CD4-positive, alpha-beta T cell (primary cell): ENCODE measurements around the gene SARM1. TPM values are rescaled to one million over a fixed set of nuclear protein-coding genes. Genes with fewer than 3 reads are reported as not detected.

Experiments
- ATAC-seq: fragments of 200-7000 bp; cut with Tn5 transposase; one replicate; pipeline ENCODE4 v1.10.0; 2022; ENCODE audit warnings: mild to moderate bottlenecking; ENCODE audit not compliant: poor library complexity
- CTCF ChIA-PET: fragments of 350-600 bp; sonication (Branson Sonifier 250); formaldehyde crosslinking; loops from one replicate; lab custom pipeline; 2021; ENCODE audit warnings: antibody characterized with exemption, inconsistent platforms; lab: Charles Lee
- POLR2A ChIA-PET: fragments of 350-600 bp; sonication (Branson Sonifier 250); formaldehyde crosslinking; loops from one replicate; lab custom pipeline; 2021; ENCODE audit warnings: antibody characterized with exemption, inconsistent platforms; lab: Charles Lee
- DNase-seq, 14 experiments: peaks; one replicate each; pipeline ENCODE4 v3.0.0-alpha.2; 2013 to 2020; ENCODE audit warnings: mixed read lengths in 2 of 14
- H3K27ac ChIP-seq, 2 donors: one replicate each; pipeline versions ENCODE4 v1.5.1 to v1.7.0; 2013; ENCODE audit warnings: low read length in 2 of 2, low read depth in 1 of 2, mild to moderate bottlenecking in 1 of 2
- H3K27me3 ChIP-seq, 2 experiments: 1 replicate in 1 of 2; 2 replicates in 1 of 2; pipeline versions ENCODE4 v1.6.1 to v1.7.0; 2013; ENCODE audit warnings: low read length in 2 of 2, control low read depth in 1 of 2, mild to moderate bottlenecking in 1 of 2, moderate library complexity in 1 of 2; ENCODE audit not compliant: insufficient read depth in 2 of 2, control insufficient read depth in 1 of 2
- H3K36me3 ChIP-seq: one replicate; pipeline ENCODE4 v1.6.1; 2013; ENCODE audit warnings: low read length, control low read depth; ENCODE audit not compliant: insufficient read depth
- H3K4me1 ChIP-seq: one replicate; pipeline ENCODE4 v1.6.1; 2013; ENCODE audit warnings: low read length, control low read depth; ENCODE audit not compliant: insufficient read depth
- H3K4me3 ChIP-seq: one replicate; pipeline ENCODE4 v1.5.1; 2013; ENCODE audit warnings: mild to moderate bottlenecking, low read length, moderate library complexity
- H3K9me3 ChIP-seq, 2 experiments: 1 replicate in 1 of 2; 2 replicates in 1 of 2; pipeline versions ENCODE4 v1.6.1 to v1.7.0; 2013; ENCODE audit warnings: low read length in 2 of 2, mild to moderate bottlenecking in 2 of 2, control low read depth in 1 of 2, moderate library complexity in 1 of 2; ENCODE audit not compliant: control insufficient read depth in 1 of 2, insufficient read depth in 1 of 2
- H3K27ac Mint-ChIP-seq: one replicate; pipeline ENCODE4 v1.8.0; 2020; ENCODE audit warnings: mixed read lengths
- H3K27me3 Mint-ChIP-seq: one replicate; pipeline ENCODE4 v1.8.0; 2021; ENCODE audit warnings: mixed read lengths
- H3K36me3 Mint-ChIP-seq: one replicate; pipeline ENCODE4 v1.8.0; 2021; ENCODE audit warnings: low read depth, mixed read lengths
- H3K4me1 Mint-ChIP-seq: one replicate; pipeline ENCODE4 v1.8.0; 2021; ENCODE audit warnings: low read depth, mixed read lengths
- H3K4me3 Mint-ChIP-seq: one replicate; pipeline ENCODE4 v1.8.0; 2020; ENCODE audit warnings: mild to moderate bottlenecking, mixed read lengths
- H3K9me3 Mint-ChIP-seq: one replicate; pipeline ENCODE4 v1.8.0; 2020; ENCODE audit warnings: mixed read lengths
- intact Hi-C, 2 experiments: fragments of 100-400 bp; cut with DNase I in 1 of 2; cut with micrococcal nuclease in 1 of 2; formaldehyde crosslinking; loops; one replicate each; pipeline versions ENCODE4 v1.15.1 to v1.9.0; 2023 to 2025; cut with DNase I, micrococcal nuclease
- total RNA-seq, 174 experiments: library from RNA in 2 of 174; stranded (reverse) in 2 of 174; gene quantifications; one replicate each; pipeline ENCODE4 v1.2.3 and lab custom pipeline; 2021 to 2026
- TF ChIP-seq, protein P1 (sequence below): fragments of 200-600 bp; IDR thresholded peaks from one replicate; pipeline ENCODE4 v1.8.0; 2022; ENCODE audit warnings: antibody characterized with exemption, mild to moderate bottlenecking

Gene SARM1
- total RNA-seq, 2 experiments from 2014 or later, result 12.5 to 15.4 TPM

DNA sequence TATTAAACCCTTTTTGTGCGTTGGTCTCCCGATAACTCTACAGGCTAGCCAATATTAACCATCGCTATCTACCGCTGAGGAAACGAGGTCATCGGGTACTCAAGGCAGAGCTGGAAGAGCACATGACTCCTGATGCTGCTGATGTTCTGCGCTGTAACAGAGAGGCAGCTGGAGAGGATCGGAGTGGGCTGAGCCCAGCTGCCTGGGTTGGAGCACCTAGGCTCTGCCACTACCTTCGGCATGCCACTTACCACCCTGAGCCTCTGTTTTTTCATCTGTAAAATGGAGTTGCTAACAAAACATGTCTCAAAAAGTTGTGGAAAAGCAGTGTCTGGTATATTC lies 35.0 kb downstream of the SARM1 start:
- no peaks in the 10 kb centered on the region for H3K36me3 ChIP-seq
- peaks cover 24% of the 10 kb centered on the region for H3K4me1 ChIP-seq
- no peaks in the 10 kb centered on the region for H3K9me3 ChIP-seq
- Mint-ChIP-seq H3K9me3 (no peaks in the 10 kb centered on the region), H3K4me3 (peak overlapping the region; percentile 82), H3K36me3 (no peaks in the 10 kb centered on the region), H3K27me3 (peaks cover 32% of the 10 kb centered on the region), H3K27ac (peak overlapping the region; percentile 35), H3K4me1 (peaks cover 5% of the 10 kb centered on the region)
- ATAC-seq (no peak), DNase-seq (no peak)
- ChIA-PET POLR2A (interaction anchor here (1.1 kb wide), 1 partner anchor 22 kb away, joined by 4 read pairs; no protein-coding TSS in a partner anchor), CTCF (interaction anchor here (4.4 kb wide), 1 partner anchor 10 kb away, joined by 14 read pairs; no protein-coding TSS in a partner anchor)
- peak overlapping the region; percentile 59 for H3K4me3 ChIP-seq
- intact Hi-C loops, result no loop called here
- H3K27me3 ChIP-seq, result peaks cover 5 to 8% of the 10 kb centered on the region in 2 experiments
- TF ChIP-seq, protein P1, sequence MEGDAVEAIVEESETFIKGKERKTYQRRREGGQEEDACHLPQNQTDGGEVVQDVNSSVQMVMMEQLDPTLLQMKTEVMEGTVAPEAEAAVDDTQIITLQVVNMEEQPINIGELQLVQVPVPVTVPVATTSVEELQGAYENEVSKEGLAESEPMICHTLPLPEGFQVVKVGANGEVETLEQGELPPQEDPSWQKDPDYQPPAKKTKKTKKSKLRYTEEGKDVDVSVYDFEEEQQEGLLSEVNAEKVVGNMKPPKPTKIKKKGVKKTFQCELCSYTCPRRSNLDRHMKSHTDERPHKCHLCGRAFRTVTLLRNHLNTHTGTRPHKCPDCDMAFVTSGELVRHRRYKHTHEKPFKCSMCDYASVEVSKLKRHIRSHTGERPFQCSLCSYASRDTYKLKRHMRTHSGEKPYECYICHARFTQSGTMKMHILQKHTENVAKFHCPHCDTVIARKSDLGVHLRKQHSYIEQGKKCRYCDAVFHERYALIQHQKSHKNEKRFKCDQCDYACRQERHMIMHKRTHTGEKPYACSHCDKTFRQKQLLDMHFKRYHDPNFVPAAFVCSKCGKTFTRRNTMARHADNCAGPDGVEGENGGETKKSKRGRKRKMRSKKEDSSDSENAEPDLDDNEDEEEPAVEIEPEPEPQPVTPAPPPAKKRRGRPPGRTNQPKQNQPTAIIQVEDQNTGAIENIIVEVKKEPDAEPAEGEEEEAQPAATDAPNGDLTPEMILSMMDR, result no peak
- H3K27ac ChIP-seq, result no peak overlapping the region

DNA sequence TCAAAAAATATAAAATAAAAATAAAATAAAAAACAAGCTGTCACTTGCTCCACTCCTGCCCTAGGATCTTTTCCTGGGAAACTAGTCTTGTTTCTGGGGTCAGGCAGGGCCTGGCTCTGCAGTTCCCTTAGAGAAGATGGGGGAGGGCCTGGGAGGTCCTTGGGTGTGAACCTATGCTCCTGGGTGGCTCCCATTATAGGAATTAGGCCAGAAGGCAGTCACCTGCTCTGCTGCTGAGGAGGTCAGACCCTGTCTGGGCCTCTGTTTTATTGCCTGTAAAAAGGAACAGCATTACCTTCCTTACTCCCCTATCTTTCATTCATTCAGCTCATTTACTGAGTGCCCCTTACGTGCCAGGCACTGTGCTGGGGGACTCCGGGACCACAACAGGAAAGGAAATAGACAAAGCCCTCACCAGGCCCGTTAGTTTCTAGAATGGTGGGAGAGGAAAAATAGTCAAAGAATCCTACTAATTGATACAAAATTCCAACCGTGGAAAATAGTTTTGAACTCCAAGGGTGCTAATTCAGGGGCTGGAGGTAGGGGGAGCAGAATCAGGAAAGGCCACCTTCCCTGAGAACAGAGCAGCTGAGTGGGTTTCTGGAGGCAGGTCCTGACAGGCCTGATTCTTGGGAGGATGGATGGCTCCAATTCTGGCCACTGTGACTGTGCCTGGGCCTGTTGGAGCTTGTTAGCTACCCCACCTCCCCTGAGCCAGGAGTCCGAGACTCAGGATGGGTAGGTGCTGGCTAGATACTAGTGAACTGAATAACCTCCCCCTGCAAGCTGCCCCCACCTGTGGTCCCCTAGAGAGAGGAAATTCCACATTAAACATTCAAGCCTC lies 35.9 kb downstream of the SARM1 start:
- DNase-seq (no peak), ATAC-seq (no peak)
- peaks cover 24% of the 10 kb centered on the region for H3K4me1 ChIP-seq
- TF ChIP-seq, protein P1, result no peak
- Mint-ChIP-seq H3K27ac (no peak overlapping the region), H3K9me3 (no peaks in the 10 kb centered on the region), H3K4me1 (peaks cover 5% of the 10 kb centered on the region), H3K4me3 (peak overlapping the region; percentile 45), H3K36me3 (no peaks in the 10 kb centered on the region), H3K27me3 (peaks cover 32% of the 10 kb centered on the region)
- peaks cover 5 to 8% of the 10 kb centered on the region in 2 experiments for H3K27me3 ChIP-seq
- no peak overlapping the region for H3K4me3 ChIP-seq
- H3K9me3 ChIP-seq, result no peaks in the 10 kb centered on the region
- POLR2A ChIA-PET, result interaction anchor here (1.1 kb wide), 1 partner anchor 23 kb away, joined by 4 read pairs; no protein-coding TSS in a partner anchor
- no peaks in the 10 kb centered on the region for H3K36me3 ChIP-seq
- H3K27ac ChIP-seq, result no peak overlapping the region
- intact Hi-C loops, result no loop called here
- CTCF ChIA-PET, result interaction anchor here (0.7 to 4.4 kb wide), 2 partner anchors 9 to 50 kb away, joined by 3 to 14 read pairs; a partner anchor contains a TSS

DNA sequence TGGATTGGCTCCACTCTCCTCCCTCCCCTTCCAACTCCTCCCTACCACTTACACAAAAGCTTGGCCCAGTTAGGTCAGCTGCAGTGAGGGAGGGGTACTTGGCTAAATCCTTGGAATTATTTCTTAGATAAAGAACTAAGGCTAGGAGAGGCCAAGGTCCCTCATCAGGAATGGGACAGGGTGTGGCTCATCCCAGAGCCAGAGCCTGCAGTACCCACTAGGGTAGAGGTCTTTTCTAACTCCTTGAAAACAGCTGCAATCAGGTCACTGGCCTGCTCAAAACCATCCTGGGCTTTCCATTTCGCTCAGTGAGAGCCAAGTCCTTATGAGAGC lies 36.4 kb downstream of the SARM1 start:
- Mint-ChIP-seq H3K27me3 (peaks cover 32% of the 10 kb centered on the region), H3K4me3 (peak overlapping the region; percentile 45), H3K4me1 (peaks cover 5% of the 10 kb centered on the region), H3K27ac (no peak overlapping the region), H3K36me3 (no peaks in the 10 kb centered on the region), H3K9me3 (no peaks in the 10 kb centered on the region)
- Histone ChIP-seq H3K4me3 (no peak overlapping the region), H3K36me3 (no peaks in the 10 kb centered on the region), H3K27me3 (peaks cover 5 to 8% of the 10 kb centered on the region in 2 experiments), H3K4me1 (peaks cover 23% of the 10 kb centered on the region), H3K9me3 (no peaks in the 10 kb centered on the region), H3K27ac (no peak overlapping the region)
- CTCF ChIA-PET, result interaction anchor here (4.4 kb wide), 1 partner anchor 9 kb away, joined by 14 read pairs; no protein-coding TSS in a partner anchor
- POLR2A ChIA-PET, result no interaction called here
- ATAC-seq (no peak), DNase-seq (no peak)
- intact Hi-C loops, result no loop called here
- TF ChIP-seq, protein P1, result no peak
